Measurements from ENCODE around the gene EPB41L2.

Gene EPB41L2

DNA sequence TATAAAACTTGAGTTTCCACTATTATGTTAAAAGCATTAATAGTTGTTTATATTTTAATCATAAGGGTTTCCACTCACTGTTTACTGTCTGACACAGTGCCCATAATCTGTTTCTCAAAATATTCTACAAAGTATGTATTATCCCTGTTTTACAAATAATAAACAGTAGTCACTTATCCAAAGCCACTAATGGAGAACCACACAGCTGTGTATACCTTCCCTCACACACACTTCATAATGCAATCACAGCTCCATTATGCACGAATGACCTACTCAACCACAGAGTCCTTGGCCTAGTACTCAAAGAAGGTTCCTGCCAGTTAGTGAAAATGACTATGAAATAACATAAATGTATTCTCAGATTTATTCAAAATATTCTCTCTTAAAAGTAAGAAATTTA is 103.1 kb downstream of the EPB41L2 start:
- Histone ChIP-seq H3K79me2 (ENCODE audit: low read length) (no peaks in the 10 kb centered on the region), H2AFZ (ENCODE audit: low read depth, low read length) (no peak overlapping the region), H3K9me3 (ENCODE audit: insufficient read depth, low read length) (no peaks in the 10 kb centered on the region), H4K20me1 (ENCODE audit: insufficient read depth, low read length) (no peaks in the 10 kb centered on the region), H3K4me1 (ENCODE audit: low read length) (no peaks in the 10 kb centered on the region), H3K4me2 (ENCODE audit: low read length) (no peak overlapping the region), H3K4me3 (ENCODE audit: low read length) (no peak overlapping the region), H3K27me3 (ENCODE audit: low read depth, low read length) (no peaks in the 10 kb centered on the region), H3K36me3 (replicated peaks; ENCODE audit: low read depth, low read length) (no peaks in the 10 kb centered on the region), H3K27ac (ENCODE audit: low read length) (no peak overlapping the region), H3K9ac (ENCODE audit: low read length) (no peak overlapping the region)
- TF ChIP-seq, protein P1, sequence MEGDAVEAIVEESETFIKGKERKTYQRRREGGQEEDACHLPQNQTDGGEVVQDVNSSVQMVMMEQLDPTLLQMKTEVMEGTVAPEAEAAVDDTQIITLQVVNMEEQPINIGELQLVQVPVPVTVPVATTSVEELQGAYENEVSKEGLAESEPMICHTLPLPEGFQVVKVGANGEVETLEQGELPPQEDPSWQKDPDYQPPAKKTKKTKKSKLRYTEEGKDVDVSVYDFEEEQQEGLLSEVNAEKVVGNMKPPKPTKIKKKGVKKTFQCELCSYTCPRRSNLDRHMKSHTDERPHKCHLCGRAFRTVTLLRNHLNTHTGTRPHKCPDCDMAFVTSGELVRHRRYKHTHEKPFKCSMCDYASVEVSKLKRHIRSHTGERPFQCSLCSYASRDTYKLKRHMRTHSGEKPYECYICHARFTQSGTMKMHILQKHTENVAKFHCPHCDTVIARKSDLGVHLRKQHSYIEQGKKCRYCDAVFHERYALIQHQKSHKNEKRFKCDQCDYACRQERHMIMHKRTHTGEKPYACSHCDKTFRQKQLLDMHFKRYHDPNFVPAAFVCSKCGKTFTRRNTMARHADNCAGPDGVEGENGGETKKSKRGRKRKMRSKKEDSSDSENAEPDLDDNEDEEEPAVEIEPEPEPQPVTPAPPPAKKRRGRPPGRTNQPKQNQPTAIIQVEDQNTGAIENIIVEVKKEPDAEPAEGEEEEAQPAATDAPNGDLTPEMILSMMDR (IDR thresholded peaks at IDR 0.05; ENCODE audit: low read depth, low read length) = no peak
- no peak for TF ChIP-seq EZH2phosphoT487 (IDR thresholded peaks at IDR 0.05; ENCODE audit: low read depth)

DNA sequence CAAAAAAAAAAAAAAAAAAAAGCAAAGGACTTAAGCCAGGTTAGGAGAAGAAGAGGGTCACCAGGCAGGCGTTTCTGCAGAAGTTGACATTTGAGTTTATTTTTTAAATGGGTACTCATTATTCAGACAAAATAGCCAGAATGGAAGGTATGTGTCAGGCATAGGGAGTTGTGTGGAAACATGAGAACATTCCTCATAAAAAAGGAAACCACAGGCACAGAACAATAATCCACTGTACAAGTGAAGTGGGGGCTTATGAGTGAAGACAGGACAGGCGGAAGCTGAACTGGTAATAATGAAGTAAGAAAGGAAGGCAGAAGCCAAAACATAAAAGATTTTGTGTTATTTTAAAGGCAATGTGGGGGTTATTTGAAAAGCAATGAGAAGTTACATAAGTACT is 104.6 kb downstream of the EPB41L2 start:
- no peaks in the 10 kb centered on the region for H3K79me2 ChIP-seq (ENCODE audit: low read length)

DNA sequence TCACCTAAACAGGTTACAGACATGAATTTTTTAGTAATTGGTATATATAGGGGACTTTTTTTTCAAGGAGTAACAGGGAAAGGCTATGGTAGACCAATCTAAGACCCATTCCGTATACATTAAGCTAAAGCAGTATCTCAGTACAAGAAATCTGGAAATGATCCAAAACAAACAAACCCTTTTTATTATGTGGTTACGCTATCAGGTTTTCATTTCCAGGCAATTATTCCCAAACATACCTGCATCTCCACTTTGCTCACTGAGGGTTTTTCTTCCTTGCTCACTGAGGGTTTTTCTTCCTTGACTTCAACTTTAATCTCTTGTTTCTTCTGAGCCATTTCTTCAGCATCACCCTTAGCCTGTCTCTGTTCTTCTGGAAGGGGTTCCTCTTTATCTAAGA is 107.3 kb downstream of the EPB41L2 start:
- Histone ChIP-seq H3K9ac (ENCODE audit: low read length) (no peak overlapping the region), H3K4me1 (ENCODE audit: low read length) (no peaks in the 10 kb centered on the region), H3K27me3 (ENCODE audit: low read depth, low read length) (no peaks in the 10 kb centered on the region), H3K9me3 (ENCODE audit: insufficient read depth, low read length) (no peaks in the 10 kb centered on the region), H3K4me2 (ENCODE audit: low read length) (no peak overlapping the region), H4K20me1 (ENCODE audit: insufficient read depth, low read length) (no peaks in the 10 kb centered on the region), H3K27ac (ENCODE audit: low read length) (no peak overlapping the region), H3K36me3 (replicated peaks; ENCODE audit: low read depth, low read length) (no peaks in the 10 kb centered on the region), H3K4me3 (ENCODE audit: low read length) (no peak overlapping the region), H3K79me2 (ENCODE audit: low read length) (no peaks in the 10 kb centered on the region), H2AFZ (ENCODE audit: low read depth, low read length) (no peak overlapping the region)
- TF ChIP-seq, protein P1 (IDR thresholded peaks at IDR 0.05; ENCODE audit: low read depth, low read length) = no peak
- TF ChIP-seq EZH2phosphoT487 (IDR thresholded peaks at IDR 0.05; ENCODE audit: low read depth) = no peak

More for the DNA sequence above, 104.6 kb downstream of the EPB41L2 start:
- Histone ChIP-seq H3K4me3 (ENCODE audit: low read length) (no peak overlapping the region), H3K9ac (ENCODE audit: low read length) (no peak overlapping the region), H3K36me3 (replicated peaks; ENCODE audit: low read depth, low read length) (no peaks in the 10 kb centered on the region), H3K27ac (ENCODE audit: low read length) (no peak overlapping the region), H3K4me2 (ENCODE audit: low read length) (no peak overlapping the region), H4K20me1 (ENCODE audit: insufficient read depth, low read length) (no peaks in the 10 kb centered on the region), H2AFZ (ENCODE audit: low read depth, low read length) (no peak overlapping the region), H3K9me3 (ENCODE audit: insufficient read depth, low read length) (no peaks in the 10 kb centered on the region), H3K4me1 (ENCODE audit: low read length) (no peaks in the 10 kb centered on the region), H3K27me3 (ENCODE audit: low read depth, low read length) (no peaks in the 10 kb centered on the region)
- TF ChIP-seq EZH2phosphoT487 (IDR thresholded peaks at IDR 0.05; ENCODE audit: low read depth) = no peak
- TF ChIP-seq, protein P1 (IDR thresholded peaks at IDR 0.05; ENCODE audit: low read depth, low read length) = no peak

DNA sequence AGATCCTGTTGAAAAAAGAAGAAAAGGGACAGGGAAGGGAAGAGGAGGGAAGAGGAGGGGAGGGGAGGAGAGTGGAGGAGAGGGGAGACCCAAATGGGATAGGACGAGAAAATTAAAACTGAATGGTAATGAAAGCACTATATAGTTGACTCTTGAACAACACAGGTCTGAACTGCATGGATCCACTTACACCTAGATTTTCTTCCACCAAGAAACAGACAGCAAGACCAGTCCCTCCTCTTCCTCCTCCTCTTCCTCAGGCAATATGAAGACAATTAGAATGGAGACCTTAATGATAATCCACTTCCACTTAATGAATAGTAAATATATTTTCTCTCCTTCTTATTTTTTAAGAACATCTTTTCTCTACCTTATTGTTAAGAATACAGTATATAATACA is 113.5 kb downstream of the EPB41L2 start:
- no peaks in the 10 kb centered on the region for H3K36me3 ChIP-seq (replicated peaks; ENCODE audit: low read depth, low read length)
- H3K79me2 ChIP-seq (ENCODE audit: low read length) = no peaks in the 10 kb centered on the region
- no peak overlapping the region for H3K4me3 ChIP-seq (ENCODE audit: low read length)
- H3K9ac ChIP-seq (ENCODE audit: low read length) = no peak overlapping the region
- no peaks in the 10 kb centered on the region for H4K20me1 ChIP-seq (ENCODE audit: insufficient read depth, low read length)
- no peaks in the 10 kb centered on the region for H3K9me3 ChIP-seq (ENCODE audit: insufficient read depth, low read length)
- no peaks in the 10 kb centered on the region for H3K27me3 ChIP-seq (ENCODE audit: low read depth, low read length)
- no peak overlapping the region for H3K27ac ChIP-seq (ENCODE audit: low read length)
- H2AFZ ChIP-seq (ENCODE audit: low read depth, low read length) = no peak overlapping the region
- no peak overlapping the region for H3K4me2 ChIP-seq (ENCODE audit: low read length)
- 0 out of 2 replicates have a peak, but pooled peaks cover 3% of the 10 kb centered on the region for H3K4me1 ChIP-seq (ENCODE audit: low read length)
- no peak for TF ChIP-seq EZH2phosphoT487 (IDR thresholded peaks at IDR 0.05; ENCODE audit: low read depth)
- TF ChIP-seq, protein P1 (IDR thresholded peaks at IDR 0.05; ENCODE audit: low read depth, low read length) = no peak
